Astrocyte (in vitro differentiated cells and primary cell): ENCODE measurements around the gene TMEM236.

Source experiments
- EZH2 ChIP-seq: IDR thresholded peaks from 2 replicates; pipeline ENCODE4 v1.6.1; 2012; ENCODE audit warnings: mild to moderate bottlenecking, low read length, inconsistent platforms; ENCODE audit not compliant: insufficient read depth
- TF ChIP-seq, protein P1 (sequence below): IDR thresholded peaks from 2 replicates; pipeline ENCODE4 v1.5.1; 2011; ENCODE audit warnings: low read depth, mild to moderate bottlenecking, inconsistent platforms, low read length, moderate library complexity; ENCODE audit not compliant: insufficient read depth

GRCh38 chr10:17716161-17716560 is 35.8 kb upstream of the TMEM236 start:
- TF ChIP-seq, protein P1, sequence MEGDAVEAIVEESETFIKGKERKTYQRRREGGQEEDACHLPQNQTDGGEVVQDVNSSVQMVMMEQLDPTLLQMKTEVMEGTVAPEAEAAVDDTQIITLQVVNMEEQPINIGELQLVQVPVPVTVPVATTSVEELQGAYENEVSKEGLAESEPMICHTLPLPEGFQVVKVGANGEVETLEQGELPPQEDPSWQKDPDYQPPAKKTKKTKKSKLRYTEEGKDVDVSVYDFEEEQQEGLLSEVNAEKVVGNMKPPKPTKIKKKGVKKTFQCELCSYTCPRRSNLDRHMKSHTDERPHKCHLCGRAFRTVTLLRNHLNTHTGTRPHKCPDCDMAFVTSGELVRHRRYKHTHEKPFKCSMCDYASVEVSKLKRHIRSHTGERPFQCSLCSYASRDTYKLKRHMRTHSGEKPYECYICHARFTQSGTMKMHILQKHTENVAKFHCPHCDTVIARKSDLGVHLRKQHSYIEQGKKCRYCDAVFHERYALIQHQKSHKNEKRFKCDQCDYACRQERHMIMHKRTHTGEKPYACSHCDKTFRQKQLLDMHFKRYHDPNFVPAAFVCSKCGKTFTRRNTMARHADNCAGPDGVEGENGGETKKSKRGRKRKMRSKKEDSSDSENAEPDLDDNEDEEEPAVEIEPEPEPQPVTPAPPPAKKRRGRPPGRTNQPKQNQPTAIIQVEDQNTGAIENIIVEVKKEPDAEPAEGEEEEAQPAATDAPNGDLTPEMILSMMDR: no peak
- no peak for TF ChIP-seq EZH2
